CD8-positive, alpha-beta memory T cell (primary cell): ENCODE data around the gene SRGAP2B. TPM values are rescaled to one million over a fixed set of nuclear protein-coding genes. Genes with fewer than 3 reads are reported as not detected.
"Not testable (repeated sequence)": the region's sequence is repeated elsewhere in the genome, so short reads cannot be mapped to it uniquely, and the experiment has no call there.

ENCODE experiments used
- CTCF ChIA-PET: fragments of 350-600 bp; sonication (Branson Sonifier 250); formaldehyde crosslinking; loops from one replicate; lab custom pipeline; 2021; ENCODE audit warnings: antibody characterized with exemption; lab: Charles Lee
- POLR2A ChIA-PET: fragments of 350-600 bp; sonication (Branson Sonifier 250); formaldehyde crosslinking; loops from one replicate; lab custom pipeline; 2021; ENCODE audit warnings: antibody characterized with exemption; lab: Charles Lee
- DNase-seq, 5 donors: peaks; one replicate each; pipeline versions ENCODE4 v3.0.0 to v3.0.0-alpha.2; 2020 to 2022; ENCODE audit warnings: mixed read lengths in 1 of 5
- H3K27ac ChIP-seq: one replicate; pipeline ENCODE4 v1.7.0; 2013; ENCODE audit warnings: low read depth, mild to moderate bottlenecking, low read length, moderate library complexity
- H3K27me3 ChIP-seq: 2 replicates; pipeline ENCODE4 v1.7.0; 2013; ENCODE audit warnings: low read length, mild to moderate bottlenecking; ENCODE audit not compliant: insufficient read depth, poor library complexity, severe bottlenecking
- H3K36me3 ChIP-seq: 2 replicates; pipeline ENCODE4 v1.7.0; 2013; ENCODE audit warnings: mild to moderate bottlenecking, low read length, moderate library complexity; ENCODE audit not compliant: insufficient read depth
- H3K4me1 ChIP-seq: 2 replicates; pipeline ENCODE4 v1.7.0; 2013; ENCODE audit warnings: mild to moderate bottlenecking, low read length, moderate library complexity; ENCODE audit not compliant: insufficient read depth
- H3K4me3 ChIP-seq: 2 replicates; pipeline ENCODE4 v1.7.0; 2013; ENCODE audit warnings: mild to moderate bottlenecking, low read length
- H3K9me3 ChIP-seq: 2 replicates; pipeline ENCODE4 v1.7.0; 2013; ENCODE audit warnings: mild to moderate bottlenecking, low read length
- H3K27ac Mint-ChIP-seq, 8 donors: one replicate each; pipeline ENCODE4 v1.8.0; 2020 to 2021; ENCODE audit warnings: mixed read lengths in 8 of 8, mild to moderate bottlenecking in 6 of 8, inconsistent platforms in 3 of 8, moderate library complexity in 3 of 8
- H3K27me3 Mint-ChIP-seq, 2 donors: one replicate each; pipeline ENCODE4 v1.8.0; 2020 to 2021; ENCODE audit warnings: mixed read lengths in 2 of 2, mild to moderate bottlenecking in 1 of 2, moderate library complexity in 1 of 2
- H3K36me3 Mint-ChIP-seq, 3 donors: one replicate each; pipeline ENCODE4 v1.8.0; 2020 to 2021; ENCODE audit warnings: mixed read lengths in 3 of 3, inconsistent platforms in 1 of 3, mild to moderate bottlenecking in 1 of 3
- H3K4me1 Mint-ChIP-seq, 3 donors: one replicate each; pipeline ENCODE4 v1.8.0; 2020 to 2021; ENCODE audit warnings: mixed read lengths in 3 of 3, inconsistent platforms in 1 of 3, mild to moderate bottlenecking in 1 of 3
- H3K4me3 Mint-ChIP-seq, 7 donors: one replicate each; pipeline ENCODE4 v1.8.0; 2020 to 2021; ENCODE audit warnings: mixed read lengths in 7 of 7, mild to moderate bottlenecking in 6 of 7, moderate library complexity in 4 of 7, inconsistent platforms in 2 of 7
- H3K9me3 Mint-ChIP-seq, 5 donors: one replicate each; pipeline ENCODE4 v1.8.0; 2020 to 2022; ENCODE audit warnings: mixed read lengths in 5 of 5, mild to moderate bottlenecking in 3 of 5, moderate library complexity in 2 of 5, inconsistent platforms in 1 of 5
- polyA plus RNA-seq: library from polyadenylated mRNA; unstranded; fragments of 300-500 nt; fragmentation: Illumina TruSeq; gene quantifications from one replicate; pipeline ENCODE4 v1.2.3, GENCODE V29; 2021
- total RNA-seq, 2 experiments: library from RNA; stranded (reverse); gene quantifications; one replicate each; pipeline ENCODE4 v1.2.3, GENCODE V29; 2021

The SRGAP2B gene
- total and polyA plus RNA-seq, 3 experiments from 2014 or later: 1.6 to 18.6 (median 15.9) TPM

DNA sequence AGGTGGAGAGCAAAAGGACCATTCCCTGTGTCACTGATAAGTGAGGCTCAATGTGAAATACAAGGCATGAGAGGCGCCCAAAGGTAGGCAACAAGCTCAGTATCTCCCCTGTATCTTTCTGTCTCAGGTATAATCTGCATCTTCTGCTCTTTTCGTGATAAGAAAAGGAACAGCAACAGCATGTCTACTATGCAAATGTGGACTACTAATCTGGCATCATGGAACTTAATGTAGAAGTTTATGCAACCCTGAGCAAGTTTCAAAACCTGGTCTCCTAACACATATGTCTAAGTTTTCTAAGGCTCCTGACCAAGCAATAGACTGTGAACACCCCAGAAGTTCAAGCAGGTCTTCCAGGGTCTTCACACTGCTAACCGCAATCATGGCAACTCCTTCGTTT lies 81.8 kb downstream of the SRGAP2B start:
- H3K4me1 ChIP-seq, H3K27me3 ChIP-seq, DNase-seq, POLR2A ChIA-PET, H3K36me3 Mint-ChIP-seq, H3K4me1 Mint-ChIP-seq, H3K9me3 Mint-ChIP-seq, H3K9me3 ChIP-seq, H3K36me3 ChIP-seq, H3K27ac ChIP-seq, H3K27ac Mint-ChIP-seq, CTCF ChIA-PET, H3K4me3 ChIP-seq, H3K4me3 Mint-ChIP-seq, H3K27me3 Mint-ChIP-seq: not testable (repeated sequence)

DNA sequence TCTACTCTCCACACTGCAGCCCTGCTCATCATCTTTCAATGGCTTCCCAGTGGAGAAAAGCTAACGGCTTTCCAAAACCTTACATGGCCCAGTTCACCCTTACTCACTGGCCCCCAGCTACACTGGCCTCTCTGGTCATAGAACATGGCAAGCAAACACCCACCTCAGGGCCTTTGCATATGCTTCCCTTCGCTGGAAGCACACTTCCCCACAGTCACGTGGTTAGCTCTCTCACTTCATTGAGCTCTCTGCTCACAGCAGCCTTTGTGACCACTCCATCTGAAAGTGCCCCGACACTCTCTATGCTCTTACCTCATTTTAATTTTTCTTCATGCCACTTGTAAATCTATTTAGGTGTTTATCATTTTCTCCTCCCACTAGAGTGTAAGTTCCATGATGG lies 83.3 kb downstream of the SRGAP2B start:
- H3K4me3 ChIP-seq, H3K27me3 ChIP-seq, H3K27me3 Mint-ChIP-seq, H3K27ac Mint-ChIP-seq, H3K9me3 Mint-ChIP-seq, POLR2A ChIA-PET, H3K9me3 ChIP-seq, H3K36me3 ChIP-seq, H3K4me1 Mint-ChIP-seq, H3K36me3 Mint-ChIP-seq, DNase-seq, CTCF ChIA-PET, H3K27ac ChIP-seq, H3K4me1 ChIP-seq, H3K4me3 Mint-ChIP-seq: not testable (repeated sequence)

DNA sequence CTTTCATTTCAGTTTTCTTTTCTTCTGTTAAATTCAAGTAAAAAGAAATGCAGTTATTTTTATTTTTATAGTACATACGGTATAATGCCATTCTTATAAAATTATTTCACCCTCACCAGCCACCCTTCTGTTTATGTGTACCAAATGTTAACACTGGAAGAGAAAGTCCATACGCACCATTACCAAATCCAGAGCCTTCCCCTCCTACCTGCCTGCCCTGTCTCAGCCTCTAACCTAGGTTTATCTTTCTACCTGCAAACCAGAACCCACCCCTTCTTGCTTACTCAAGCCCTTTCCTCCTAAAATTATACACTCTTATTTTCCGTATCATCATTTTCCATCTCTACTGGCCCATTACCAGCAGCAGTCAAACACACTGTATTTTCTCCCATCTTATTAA lies 84.5 kb downstream of the SRGAP2B start:
- H3K9me3 ChIP-seq, H3K27ac ChIP-seq, H3K4me1 Mint-ChIP-seq, CTCF ChIA-PET, POLR2A ChIA-PET, H3K27me3 Mint-ChIP-seq, H3K9me3 Mint-ChIP-seq, H3K36me3 Mint-ChIP-seq, H3K27ac Mint-ChIP-seq, H3K4me1 ChIP-seq, DNase-seq, H3K27me3 ChIP-seq, H3K36me3 ChIP-seq, H3K4me3 ChIP-seq: not testable (repeated sequence)
- H3K4me3 Mint-ChIP-seq: peak overlapping the region in 5 of 7 donors; percentile 20 to 60 (median 51)

DNA sequence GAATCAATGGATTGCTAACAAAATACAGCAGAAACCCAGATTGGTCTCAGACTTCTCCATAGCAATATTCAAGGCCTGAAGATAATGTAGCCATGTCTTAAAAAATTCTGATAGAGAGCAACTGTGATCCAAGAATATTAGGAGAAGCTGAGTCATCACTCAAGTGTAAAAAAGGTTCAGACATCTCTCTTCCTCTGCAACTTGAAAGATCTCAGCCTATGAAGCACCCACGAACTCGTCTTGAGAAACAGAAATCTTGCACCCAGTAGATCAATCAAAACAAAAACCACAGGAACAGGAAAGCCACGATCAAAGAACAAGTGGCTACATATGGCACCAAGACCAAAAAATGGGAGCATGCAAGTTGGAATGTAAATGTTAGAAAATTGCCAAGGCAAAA lies 85.2 kb downstream of the SRGAP2B start:
- CTCF ChIA-PET, H3K9me3 Mint-ChIP-seq, POLR2A ChIA-PET, H3K4me1 Mint-ChIP-seq, H3K36me3 Mint-ChIP-seq, H3K4me1 ChIP-seq, H3K27me3 Mint-ChIP-seq, H3K27ac ChIP-seq, H3K4me3 ChIP-seq, H3K9me3 ChIP-seq, H3K36me3 ChIP-seq, H3K27me3 ChIP-seq: not testable (repeated sequence)
- peak overlapping the region in 2 of 8 donors; percentile 18 to 57 for H3K27ac Mint-ChIP-seq
- H3K4me3 Mint-ChIP-seq: peak overlapping the region; percentile 46 to 77 (median 66)
- DNase-seq: peak in 2 of 5 donors; percentile 3 to 9

DNA sequence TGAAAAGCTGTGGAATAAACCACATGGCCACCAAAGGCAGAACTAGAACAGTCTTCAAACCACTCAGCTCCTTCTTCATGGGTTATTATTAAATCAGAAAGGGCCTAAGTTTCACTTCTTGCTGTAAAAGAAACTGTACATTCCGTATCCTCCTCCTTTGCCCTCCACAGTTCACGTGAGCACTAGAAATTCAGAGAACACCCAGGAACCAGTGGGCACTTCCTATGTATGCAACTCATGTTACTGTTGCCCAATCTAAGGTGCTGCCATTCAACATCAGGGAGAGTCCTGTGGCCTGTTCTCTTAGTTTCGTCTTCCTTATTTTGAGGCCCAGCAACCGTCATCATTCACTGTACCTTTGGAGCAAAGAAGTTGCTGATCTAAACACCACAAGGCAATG lies 86.7 kb downstream of the SRGAP2B start:
- H3K4me1 ChIP-seq, H3K4me1 Mint-ChIP-seq, POLR2A ChIA-PET, H3K27me3 ChIP-seq, H3K9me3 Mint-ChIP-seq, DNase-seq, H3K27ac Mint-ChIP-seq, CTCF ChIA-PET, H3K4me3 Mint-ChIP-seq, H3K9me3 ChIP-seq, H3K4me3 ChIP-seq, H3K27ac ChIP-seq, H3K36me3 ChIP-seq, H3K36me3 Mint-ChIP-seq, H3K27me3 Mint-ChIP-seq: not testable (repeated sequence)

DNA sequence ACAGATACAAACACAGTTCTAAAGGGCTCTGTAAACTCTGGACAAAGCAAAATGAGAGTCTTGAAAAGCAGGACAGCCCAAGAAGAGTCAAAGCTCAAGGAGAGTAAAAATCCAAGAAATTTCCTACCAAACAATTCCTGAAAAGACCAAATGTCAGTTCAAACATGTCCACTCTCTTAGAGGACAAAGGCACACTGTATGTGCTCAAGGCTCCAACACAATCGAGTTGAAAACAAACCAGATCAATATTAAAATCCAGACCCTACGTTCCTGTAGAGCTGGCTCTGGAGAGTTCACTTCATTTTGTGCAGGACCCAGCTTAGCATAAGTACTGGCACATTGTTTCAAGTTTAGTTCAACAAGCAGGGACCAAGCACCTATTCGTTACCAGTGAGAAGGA lies 90.0 kb downstream of the SRGAP2B start:
- H3K36me3 ChIP-seq, CTCF ChIA-PET, H3K9me3 ChIP-seq, POLR2A ChIA-PET, H3K27ac Mint-ChIP-seq, H3K4me1 Mint-ChIP-seq, H3K9me3 Mint-ChIP-seq, H3K36me3 Mint-ChIP-seq, H3K27ac ChIP-seq, H3K27me3 Mint-ChIP-seq, H3K4me3 ChIP-seq, H3K4me1 ChIP-seq, H3K4me3 Mint-ChIP-seq, H3K27me3 ChIP-seq, DNase-seq: not testable (repeated sequence)

DNA sequence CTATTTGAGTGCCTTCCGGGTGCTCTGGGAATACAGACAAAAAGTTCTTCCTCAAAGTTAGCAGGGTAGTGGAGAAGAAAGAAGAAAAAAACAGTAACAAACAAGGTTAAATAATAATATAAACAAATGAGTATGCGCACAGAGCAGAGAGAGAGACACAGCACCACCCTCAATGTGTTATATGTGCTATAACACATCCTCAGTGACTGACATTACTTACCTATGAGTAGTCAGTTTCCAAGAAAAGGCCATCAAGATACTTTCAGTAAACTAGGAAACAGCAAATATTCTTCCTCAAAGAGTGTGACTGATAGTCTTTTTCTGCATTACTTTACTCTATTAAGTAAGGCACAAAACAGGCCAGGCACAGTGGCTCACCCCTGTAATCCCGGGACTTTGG lies 93.7 kb downstream of the SRGAP2B start:
- H3K36me3 Mint-ChIP-seq, H3K4me1 Mint-ChIP-seq, H3K9me3 Mint-ChIP-seq, H3K27ac Mint-ChIP-seq, H3K27ac ChIP-seq, H3K36me3 ChIP-seq, H3K4me3 ChIP-seq, CTCF ChIA-PET, H3K27me3 ChIP-seq, H3K9me3 ChIP-seq, POLR2A ChIA-PET, H3K27me3 Mint-ChIP-seq, DNase-seq, H3K4me3 Mint-ChIP-seq, H3K4me1 ChIP-seq: not testable (repeated sequence)

DNA sequence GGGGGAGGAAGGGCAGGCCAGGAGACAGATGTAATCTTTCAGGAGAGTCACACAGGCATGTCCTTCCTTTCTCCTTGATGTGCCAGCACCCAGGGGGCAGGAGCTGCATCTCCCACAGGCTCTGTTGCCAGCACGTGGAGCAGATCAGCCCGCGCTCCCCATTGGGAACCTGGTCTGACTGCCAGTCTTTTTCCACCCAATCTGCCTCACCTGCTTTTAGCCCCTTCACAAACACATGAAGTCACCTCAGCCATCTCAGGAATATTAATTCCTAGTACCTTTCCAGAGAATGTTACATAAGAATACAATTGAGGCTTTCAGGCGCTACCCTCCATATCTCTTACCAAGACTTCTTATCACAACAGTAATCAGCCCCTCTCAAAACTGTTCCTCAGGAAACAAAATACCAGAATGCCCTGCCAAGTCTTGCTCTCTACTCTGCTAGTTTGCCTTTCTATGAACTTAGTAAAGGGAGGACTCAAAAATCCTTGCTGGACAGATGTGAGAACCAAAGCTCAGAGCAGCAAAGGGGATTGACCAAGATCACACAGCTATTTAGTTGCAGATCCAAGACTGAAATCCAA lies 94.3 kb downstream of the SRGAP2B start:
- H3K4me1 ChIP-seq, H3K27ac ChIP-seq, DNase-seq, H3K36me3 Mint-ChIP-seq, H3K27me3 ChIP-seq, H3K27ac Mint-ChIP-seq, POLR2A ChIA-PET, H3K27me3 Mint-ChIP-seq, H3K4me1 Mint-ChIP-seq, H3K4me3 ChIP-seq, H3K9me3 Mint-ChIP-seq, H3K4me3 Mint-ChIP-seq, H3K9me3 ChIP-seq, CTCF ChIA-PET, H3K36me3 ChIP-seq: not testable (repeated sequence)

DNA sequence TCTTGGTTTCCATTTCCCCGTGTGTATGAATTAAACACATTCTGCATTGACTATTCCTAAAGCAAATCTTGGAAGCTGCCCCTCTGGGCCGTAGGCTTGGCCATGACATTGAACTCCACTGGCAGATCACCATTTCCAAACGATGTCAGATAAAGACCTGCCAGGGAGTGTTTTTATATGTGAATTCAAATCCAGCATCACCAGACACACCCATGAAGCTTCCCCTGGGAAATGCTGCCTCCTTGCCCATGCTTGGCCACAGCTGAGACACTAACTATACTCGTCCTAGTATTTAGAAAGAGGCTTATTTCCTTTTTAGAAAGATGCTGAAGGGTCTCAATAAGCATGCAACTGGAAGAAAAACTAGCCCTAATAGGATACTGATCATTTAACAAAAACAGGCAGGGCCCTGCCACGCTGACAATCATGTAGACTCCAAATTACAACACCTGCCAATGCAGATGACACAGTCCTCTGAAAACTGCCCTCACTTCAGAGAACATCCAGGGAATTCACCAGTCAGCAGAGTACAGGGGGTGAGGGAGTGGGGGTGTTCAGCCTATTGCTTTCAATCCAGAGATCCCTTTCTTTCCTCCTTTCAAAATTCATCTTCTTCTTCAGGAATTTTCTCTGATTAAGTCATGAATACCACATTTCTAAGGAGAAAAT lies 94.9 kb downstream of the SRGAP2B start:
- H3K4me1 ChIP-seq, DNase-seq, H3K27me3 ChIP-seq, H3K4me1 Mint-ChIP-seq, H3K9me3 Mint-ChIP-seq, H3K27ac Mint-ChIP-seq, H3K4me3 Mint-ChIP-seq, H3K4me3 ChIP-seq, POLR2A ChIA-PET, H3K36me3 ChIP-seq, H3K36me3 Mint-ChIP-seq, CTCF ChIA-PET, H3K27ac ChIP-seq, H3K9me3 ChIP-seq, H3K27me3 Mint-ChIP-seq: not testable (repeated sequence)
